Nephron progenitor cell (in vitro differentiated cells): ENCODE results near the gene ADARB2.

Source experiments
- DNase-seq: peaks from one replicate; pipeline ENCODE4 v3.0.0; 2021
- H3K27ac Mint-ChIP-seq: 2 replicates; pipeline ENCODE4 v1.8.0; 2021; ENCODE audit warnings: mild to moderate bottlenecking, moderate library complexity, mixed read lengths
- H3K27me3 Mint-ChIP-seq: 2 replicates; pipeline ENCODE4 v1.8.0; 2021; ENCODE audit warnings: mild to moderate bottlenecking, low read depth, mixed read lengths; ENCODE audit not compliant: poor library complexity
- H3K36me3 Mint-ChIP-seq: 2 replicates; pipeline ENCODE4 v1.8.0; 2021; ENCODE audit warnings: low read depth, mixed read lengths
- H3K4me1 Mint-ChIP-seq: 2 replicates; pipeline ENCODE4 v1.8.0; 2021; ENCODE audit warnings: mixed read lengths
- H3K4me3 Mint-ChIP-seq: 2 replicates; pipeline ENCODE4 v1.8.0; 2021; ENCODE audit warnings: mild to moderate bottlenecking, moderate library complexity, mixed read lengths
- H3K9me3 Mint-ChIP-seq: 2 replicates; pipeline ENCODE4 v1.8.0; 2021; ENCODE audit warnings: mild to moderate bottlenecking, moderate library complexity, mixed read lengths
- CTCF ChIP-seq: fragments of 200-600 bp; sonication (generic); IDR thresholded peaks from 2 replicates; pipeline ENCODE4 v1.5.0; 2021; ENCODE audit warnings: antibody characterized with exemption

ADARB2 gene

GRCh38 chr10:1491901-1492300 lies 245.4 kb downstream of the ADARB2 start:
- no peak for DNase-seq
- H3K4me3 Mint-ChIP-seq, result no peak overlapping the region
- TF ChIP-seq CTCF, result no peak
- H3K27ac Mint-ChIP-seq, result peak overlapping the region; percentile 15
- peaks cover 6% of the 10 kb centered on the region for H3K27me3 Mint-ChIP-seq
- peaks cover 35% of the 10 kb centered on the region for H3K4me1 Mint-ChIP-seq
- no peaks in the 10 kb centered on the region for H3K36me3 Mint-ChIP-seq
- H3K9me3 Mint-ChIP-seq, result no peaks in the 10 kb centered on the region

- Mint-ChIP-seq H3K27me3 (peaks cover 9% of the 10 kb centered on the region), H3K27ac (no peak overlapping the region), H3K4me3 (no peak overlapping the region), H3K4me1 (peaks cover 39% of the 10 kb centered on the region), H3K36me3 (no peaks in the 10 kb centered on the region), H3K9me3 (no peaks in the 10 kb centered on the region)
- TF ChIP-seq CTCF, result no peak
- DNase-seq, result no peak
Measured at GRCh38 chr10:1489801-1490200, 247.5 kb downstream of the ADARB2 start.

GRCh38 chr10:1488970-1489548 lies 248.3 kb downstream of the ADARB2 start:
- DNase-seq, result no peak
- H3K36me3 Mint-ChIP-seq, result no peaks in the 10 kb centered on the region
- no peak for TF ChIP-seq CTCF
- H3K4me3 Mint-ChIP-seq, result no peak overlapping the region
- H3K9me3 Mint-ChIP-seq, result no peaks in the 10 kb centered on the region
- peaks cover 39% of the 10 kb centered on the region for H3K4me1 Mint-ChIP-seq
- H3K27me3 Mint-ChIP-seq, result peaks cover 9% of the 10 kb centered on the region
- no peak overlapping the region for H3K27ac Mint-ChIP-seq

- Mint-ChIP-seq H3K4me1 (peaks cover 34% of the 10 kb centered on the region), H3K27me3 (peaks cover 25% of the 10 kb centered on the region), H3K27ac (no peak overlapping the region), H3K4me3 (no peak overlapping the region), H3K36me3 (no peaks in the 10 kb centered on the region), H3K9me3 (no peaks in the 10 kb centered on the region)
- DNase-seq, result no peak
- TF ChIP-seq CTCF, result no peak
Measured at GRCh38 chr10:1486841-1487687, 250.3 kb downstream of the ADARB2 start.

GRCh38 chr10:1485357-1485756 lies 252.0 kb downstream of the ADARB2 start:
- DNase-seq, result no peak
- Mint-ChIP-seq H3K27ac (no peak overlapping the region), H3K4me3 (no peak overlapping the region), H3K4me1 (peaks cover 26% of the 10 kb centered on the region), H3K36me3 (no peaks in the 10 kb centered on the region), H3K27me3 (peaks cover 38% of the 10 kb centered on the region), H3K9me3 (no peaks in the 10 kb centered on the region)
- no peak for TF ChIP-seq CTCF

GRCh38 chr10:1483826-1484225 lies 253.5 kb downstream of the ADARB2 start:
- Mint-ChIP-seq H3K9me3 (peaks cover 12% of the 10 kb centered on the region), H3K4me3 (no peak overlapping the region), H3K27ac (no peak overlapping the region), H3K36me3 (no peaks in the 10 kb centered on the region), H3K4me1 (peaks cover 14% of the 10 kb centered on the region), H3K27me3 (peaks cover 38% of the 10 kb centered on the region)
- DNase-seq, result no peak
- TF ChIP-seq CTCF, result no peak
